GM12878 (cell line): ENCODE data around the gene MBD3L5. TPM values are rescaled to one million over a fixed set of nuclear protein-coding genes. Genes with fewer than 3 reads are reported as not detected.

Experiments
- ASH2L ChIP-seq: fragments of 300-600, 200-600 bp; sonication (generic); IDR thresholded peaks from 2 replicates; pipeline ENCODE4 v1.6.1; 2017; ENCODE audit warnings: low read depth, mild to moderate bottlenecking, borderline replicate concordance
- ATF2 ChIP-seq: IDR thresholded peaks from 2 replicates; pipeline ENCODE4 v1.6.1; 2012; ENCODE audit warnings: low read length, inconsistent platforms
- BCL3 ChIP-seq: IDR thresholded peaks from 2 replicates; pipeline ENCODE4 v1.6.1; 2011; ENCODE audit warnings: borderline replicate concordance, low read depth, mild to moderate bottlenecking, moderate library complexity, low read length; ENCODE audit not compliant: insufficient read depth, poor library complexity, severe bottlenecking
- CBX3 ChIP-seq: fragments of 200-600 bp; sonication (generic); IDR thresholded peaks from 2 replicates; pipeline ENCODE4 v1.6.1; 2016; ENCODE audit warnings: low read depth, borderline replicate concordance
- CHD1 ChIP-seq: IDR thresholded peaks from 2 replicates; pipeline ENCODE4 v1.6.1; 2012; ENCODE audit warnings: low read depth, low read length, improper control_type of control experiment
- FOXM1 ChIP-seq: IDR thresholded peaks from 2 replicates; pipeline ENCODE4 v1.6.1; 2012; ENCODE audit warnings: low read depth, mild to moderate bottlenecking, inconsistent platforms, low read length, moderate library complexity
- GATAD2B ChIP-seq: fragments of 450-650 bp; conservative IDR thresholded peaks from 2 replicates; pipeline ENCODE4 v1.6.1; 2017; ENCODE audit warnings: low read depth, mild to moderate bottlenecking, moderate library complexity
- MAX ChIP-seq: IDR thresholded peaks from 2 replicates; pipeline ENCODE4 v1.6.1; 2012; ENCODE audit warnings: low read depth, low read length, improper control_type of control experiment
- MEF2B ChIP-seq: fragments of 450-650 bp; IDR thresholded peaks from 2 replicates; pipeline ENCODE4 v1.6.1; 2018; ENCODE audit warnings: mild to moderate bottlenecking, moderate library complexity; ENCODE audit not compliant: partially characterized antibody, poor library complexity, severe bottlenecking
- MLLT1 ChIP-seq: fragments of 450-650 bp; IDR thresholded peaks from 2 replicates; pipeline ENCODE4 v1.6.1; 2016; ENCODE audit warnings: mild to moderate bottlenecking
- PKNOX1 ChIP-seq: fragments of 450-650 bp; IDR thresholded peaks from 2 replicates; pipeline ENCODE4 v1.6.1; 2016; ENCODE audit warnings: mild to moderate bottlenecking
- POLR2A ChIP-seq: IDR thresholded peaks from 2 replicates; pipeline ENCODE4 v1.6.1; 2011; ENCODE audit warnings: low read depth, mild to moderate bottlenecking, low read length
- POU2F2 ChIP-seq: IDR thresholded peaks from 3 replicates; pipeline ENCODE4 v1.6.1; 2011; ENCODE audit warnings: low read depth, mild to moderate bottlenecking, low read length, borderline replicate concordance
- RELA ChIP-seq: fragments of 450-650 bp; IDR thresholded peaks from 2 replicates; pipeline ENCODE4 v1.8.0; 2014; ENCODE audit warnings: borderline replicate concordance; ENCODE audit not compliant: partially characterized antibody
- SIX5 ChIP-seq: IDR thresholded peaks from 2 replicates; pipeline ENCODE4 v1.6.1; 2011; ENCODE audit warnings: mild to moderate bottlenecking, low read depth, low read length, moderate library complexity; ENCODE audit not compliant: severe bottlenecking
- WRNIP1 ChIP-seq: IDR thresholded peaks from 2 replicates; pipeline ENCODE4 v1.6.1; 2011; ENCODE audit warnings: low read depth, low read length, improper control_type of control experiment, borderline replicate concordance
- ZBTB11 ChIP-seq: fragments of 450-650 bp; formaldehyde crosslinking; IDR thresholded peaks from 2 replicates; pipeline ENCODE4 v1.5.0; 2022; ENCODE audit warnings: mild to moderate bottlenecking, missing genetic modification characterization
- ZNF207 ChIP-seq: fragments of 450-650 bp; IDR thresholded peaks from 2 replicates; pipeline ENCODE4 v1.6.1; 2014; ENCODE audit warnings: antibody characterized with exemption, mild to moderate bottlenecking, borderline replicate concordance
- ZNF24 ChIP-seq: fragments of 450-650 bp; IDR thresholded peaks from 2 replicates; pipeline ENCODE4 v1.6.1; 2017; ENCODE audit warnings: antibody characterized with exemption, mild to moderate bottlenecking
- polyA plus RNA-seq, 11 experiments: library from polyadenylated mRNA; depleted of rRNA in 4 of 11; unstranded in 6 of 11; stranded (reverse) in 5 of 11; fragments of >200 nt; fragmentation: Nextera tagmentation in 4 of 11; fragmentation: Illumina TruSeq in 1 of 11; extraction: Ambion mirVana in 4 of 11; extraction: Trizol in 1 of 11; gene quantifications; 1 replicate in 1 of 11; 2 replicates in 10 of 11; pipeline versions ENCODE4 v1.2.1 to v1.2.3, GENCODE V29; 2011 to 2016; ENCODE audit warnings: inconsistent platforms in 2 of 11, missing spikeins in 2 of 11, low read depth in 1 of 11
- total RNA-seq, 4 experiments: library from RNA; depleted of rRNA in 3 of 4; stranded (reverse); fragments of >200 nt in 3 of 4; fragmentation: Illumina TruSeq in 1 of 4; extraction: Trizol in 1 of 4; gene quantifications; 2 replicates each; pipeline versions ENCODE4 v1.2.1 to v1.2.3, GENCODE V29; 2013 to 2021

The MBD3L5 gene
- total and polyA plus RNA-seq, 10 of the 15 experiments (the other 5 are each of a cell fraction or from before 2014, with no cell fraction given) = not detected

GRCh38 chr19:7069042-7069903, 38.9 kb downstream of the MBD3L5 start, which contains the start of gene ZNF557 (continued):
- peak; percentile 52 for TF ChIP-seq MEF2B
- no peak for TF ChIP-seq ZBTB11 (CRISPR knock-in tag)
- no peak for TF ChIP-seq POU2F2
- TF ChIP-seq BCL3 = no peak
- peak; percentile 82; the same call in 1 of the 2 replicates for TF ChIP-seq ZNF207
- no peak for TF ChIP-seq MLLT1
- peak; percentile 87 for TF ChIP-seq GATAD2B
- no peak for TF ChIP-seq CHD1
- TF ChIP-seq MAX = peak; percentile 64
- TF ChIP-seq WRNIP1 = 0 out of 2 replicates have a peak, but pooled peaks have one; percentile 55
- no peak for TF ChIP-seq FOXM1
- no peak for TF ChIP-seq SIX5
- TF ChIP-seq ATF2 = no peak
- TF ChIP-seq RELA = peak; percentile 89
- peak; percentile 91 for TF ChIP-seq POLR2A
- no peak for TF ChIP-seq CBX3
- TF ChIP-seq PKNOX1 = peak; percentile 91
- no peak for TF ChIP-seq ZNF24
- TF ChIP-seq ASH2L = 0 out of 2 replicates have a peak, but pooled peaks have one; percentile 69
